Loucy (cell line): ENCODE measurements around the gene PARD3B.

Source experiments
- EZH2phosphoT487 ChIP-seq: fragments of 200-600 bp; IDR thresholded peaks from 2 replicates; pipeline ENCODE4 v1.6.1; 2018; ENCODE audit warnings: antibody characterized with exemption, mild to moderate bottlenecking, moderate library complexity, borderline replicate concordance
- TF ChIP-seq, protein P1 (sequence below): fragments of 200-600 bp; sonication (generic); conservative IDR thresholded peaks from 2 replicates; pipeline ENCODE4 v1.5.1; 2014; ENCODE audit warnings: mild to moderate bottlenecking, antibody characterized with exemption, low read length

DNA sequence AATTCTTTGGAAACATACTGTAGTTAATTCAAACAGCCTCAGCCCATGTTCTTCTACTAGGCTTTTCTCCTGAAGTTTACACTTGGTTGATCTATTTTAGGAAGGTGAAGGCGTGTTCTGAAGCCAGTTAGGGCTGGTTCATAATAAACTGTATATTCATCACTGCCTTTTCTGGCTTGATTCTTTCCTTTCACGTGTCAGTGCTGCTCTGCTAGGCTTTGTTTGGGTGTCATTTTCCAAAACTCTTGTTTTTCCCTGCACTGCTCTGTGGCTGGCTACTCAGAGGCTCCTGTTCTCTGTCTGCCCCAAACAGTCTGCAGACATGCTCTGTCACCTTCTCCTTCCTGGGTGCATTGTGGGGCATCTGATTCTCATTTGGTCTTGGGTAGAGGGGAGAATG lies 136.1 kb downstream of the PARD3B start:
- TF ChIP-seq, protein P1, sequence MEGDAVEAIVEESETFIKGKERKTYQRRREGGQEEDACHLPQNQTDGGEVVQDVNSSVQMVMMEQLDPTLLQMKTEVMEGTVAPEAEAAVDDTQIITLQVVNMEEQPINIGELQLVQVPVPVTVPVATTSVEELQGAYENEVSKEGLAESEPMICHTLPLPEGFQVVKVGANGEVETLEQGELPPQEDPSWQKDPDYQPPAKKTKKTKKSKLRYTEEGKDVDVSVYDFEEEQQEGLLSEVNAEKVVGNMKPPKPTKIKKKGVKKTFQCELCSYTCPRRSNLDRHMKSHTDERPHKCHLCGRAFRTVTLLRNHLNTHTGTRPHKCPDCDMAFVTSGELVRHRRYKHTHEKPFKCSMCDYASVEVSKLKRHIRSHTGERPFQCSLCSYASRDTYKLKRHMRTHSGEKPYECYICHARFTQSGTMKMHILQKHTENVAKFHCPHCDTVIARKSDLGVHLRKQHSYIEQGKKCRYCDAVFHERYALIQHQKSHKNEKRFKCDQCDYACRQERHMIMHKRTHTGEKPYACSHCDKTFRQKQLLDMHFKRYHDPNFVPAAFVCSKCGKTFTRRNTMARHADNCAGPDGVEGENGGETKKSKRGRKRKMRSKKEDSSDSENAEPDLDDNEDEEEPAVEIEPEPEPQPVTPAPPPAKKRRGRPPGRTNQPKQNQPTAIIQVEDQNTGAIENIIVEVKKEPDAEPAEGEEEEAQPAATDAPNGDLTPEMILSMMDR = no peak
- TF ChIP-seq EZH2phosphoT487 = no peak
